Measurements from ENCODE around the gene EIF5B. TPM values are rescaled to one million over a fixed set of nuclear protein-coding genes. Genes with fewer than 3 reads are reported as not detected.

Gene EIF5B
- total RNA-seq, 1 donor from 2014 or later, result 42.0 TPM

DNA sequence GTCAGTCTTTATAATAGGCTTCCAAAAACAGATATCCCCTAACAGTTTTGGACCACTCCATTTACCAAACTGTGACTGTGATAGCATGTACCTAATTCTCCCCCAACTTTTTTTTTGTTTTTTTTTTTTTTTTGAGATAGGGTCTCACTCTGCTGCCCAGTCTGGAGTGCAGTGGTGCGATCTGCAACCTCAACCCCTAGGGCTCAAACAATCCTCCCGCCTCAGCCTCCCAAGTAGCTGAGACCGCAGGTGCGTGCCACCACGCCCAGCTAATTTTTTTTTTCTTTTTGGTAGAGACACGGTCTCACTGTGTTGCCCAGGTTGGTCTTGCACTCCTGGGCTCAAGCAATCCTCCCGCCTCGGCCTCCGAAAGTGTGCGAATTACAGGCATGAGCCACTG is 99.7 kb downstream of the EIF5B start:
- H3K27ac Mint-ChIP-seq (ENCODE audit: unreplicated experiment), result no peak overlapping the region
- no peak overlapping the region for H3K4me3 Mint-ChIP-seq (ENCODE audit: unreplicated experiment)
- no peak for DNase-seq (ENCODE audit: low spot score)
- TF ChIP-seq, protein P1, sequence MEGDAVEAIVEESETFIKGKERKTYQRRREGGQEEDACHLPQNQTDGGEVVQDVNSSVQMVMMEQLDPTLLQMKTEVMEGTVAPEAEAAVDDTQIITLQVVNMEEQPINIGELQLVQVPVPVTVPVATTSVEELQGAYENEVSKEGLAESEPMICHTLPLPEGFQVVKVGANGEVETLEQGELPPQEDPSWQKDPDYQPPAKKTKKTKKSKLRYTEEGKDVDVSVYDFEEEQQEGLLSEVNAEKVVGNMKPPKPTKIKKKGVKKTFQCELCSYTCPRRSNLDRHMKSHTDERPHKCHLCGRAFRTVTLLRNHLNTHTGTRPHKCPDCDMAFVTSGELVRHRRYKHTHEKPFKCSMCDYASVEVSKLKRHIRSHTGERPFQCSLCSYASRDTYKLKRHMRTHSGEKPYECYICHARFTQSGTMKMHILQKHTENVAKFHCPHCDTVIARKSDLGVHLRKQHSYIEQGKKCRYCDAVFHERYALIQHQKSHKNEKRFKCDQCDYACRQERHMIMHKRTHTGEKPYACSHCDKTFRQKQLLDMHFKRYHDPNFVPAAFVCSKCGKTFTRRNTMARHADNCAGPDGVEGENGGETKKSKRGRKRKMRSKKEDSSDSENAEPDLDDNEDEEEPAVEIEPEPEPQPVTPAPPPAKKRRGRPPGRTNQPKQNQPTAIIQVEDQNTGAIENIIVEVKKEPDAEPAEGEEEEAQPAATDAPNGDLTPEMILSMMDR (IDR thresholded peaks at IDR 0.05; ENCODE audit: unreplicated experiment), result no peak
- peaks cover 5% of the 10 kb centered on the region for H3K36me3 Mint-ChIP-seq (ENCODE audit: low read depth, unreplicated experiment)
- H3K4me1 Mint-ChIP-seq (ENCODE audit: unreplicated experiment), result no peaks in the 10 kb centered on the region
- no peaks in the 10 kb centered on the region for H3K27me3 Mint-ChIP-seq (ENCODE audit: unreplicated experiment)
- no peaks in the 10 kb centered on the region for H3K9me3 Mint-ChIP-seq (ENCODE audit: unreplicated experiment)

DNA sequence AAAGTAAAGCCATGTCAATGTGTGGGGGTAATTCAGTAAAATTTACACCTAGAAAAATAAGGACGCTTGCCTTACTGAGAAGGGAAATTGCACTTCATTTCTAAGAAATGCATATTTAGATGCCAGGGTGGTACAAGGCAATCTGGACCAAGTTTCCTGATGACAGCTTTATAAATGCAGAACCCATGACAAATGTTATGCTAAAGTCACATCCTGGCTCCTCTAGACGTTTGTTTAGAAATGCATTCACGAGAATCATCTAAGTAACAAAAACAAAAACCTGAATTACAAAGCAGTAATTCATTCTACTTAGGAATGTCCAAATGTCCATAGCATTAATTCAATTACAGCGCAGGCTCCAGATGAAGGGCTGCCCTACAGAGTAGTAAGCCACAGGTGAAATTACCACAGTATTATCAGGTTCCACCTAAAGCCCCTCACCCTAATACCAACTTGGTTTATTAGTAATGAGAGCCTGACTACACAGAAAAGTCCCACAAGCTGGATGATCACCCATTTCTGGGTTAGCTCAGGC is 102.8 kb downstream of the EIF5B start:
- DNase-seq (ENCODE audit: low spot score), result no peak
- no peaks in the 10 kb centered on the region for H3K4me1 Mint-ChIP-seq (ENCODE audit: unreplicated experiment)
- H3K36me3 Mint-ChIP-seq (ENCODE audit: low read depth, unreplicated experiment), result peaks cover 5% of the 10 kb centered on the region
- TF ChIP-seq, protein P1 (IDR thresholded peaks at IDR 0.05; ENCODE audit: unreplicated experiment), result no peak
- H3K9me3 Mint-ChIP-seq (ENCODE audit: unreplicated experiment), result no peaks in the 10 kb centered on the region
- no peak overlapping the region for H3K27ac Mint-ChIP-seq (ENCODE audit: unreplicated experiment)
- no peak overlapping the region for H3K4me3 Mint-ChIP-seq (ENCODE audit: unreplicated experiment)
- H3K27me3 Mint-ChIP-seq (ENCODE audit: unreplicated experiment), result no peaks in the 10 kb centered on the region

DNA sequence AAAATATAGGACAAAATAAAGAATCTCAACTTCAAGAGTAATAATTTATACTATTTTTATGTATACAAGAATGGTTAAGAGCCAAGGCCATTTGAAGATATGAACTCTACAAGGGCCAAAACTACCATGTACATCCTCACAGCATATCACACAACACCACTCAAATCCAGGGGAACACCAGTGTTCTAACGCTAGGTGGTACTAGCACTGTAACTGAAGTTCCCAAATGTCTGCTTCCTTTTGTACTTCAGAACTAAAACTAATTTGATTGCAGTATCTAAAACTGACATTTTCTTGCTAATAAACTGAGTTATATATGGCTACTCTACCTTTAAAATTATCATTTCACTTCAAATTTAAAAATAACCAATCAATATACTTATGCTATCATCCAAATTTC is 105.6 kb downstream of the EIF5B start:
- TF ChIP-seq, protein P1 (IDR thresholded peaks at IDR 0.05; ENCODE audit: unreplicated experiment), result no peak
- Mint-ChIP-seq H3K9me3 (ENCODE audit: unreplicated experiment) (no peaks in the 10 kb centered on the region), H3K27me3 (ENCODE audit: unreplicated experiment) (no peaks in the 10 kb centered on the region), H3K36me3 (ENCODE audit: low read depth, unreplicated experiment) (peaks cover 9% of the 10 kb centered on the region), H3K4me1 (ENCODE audit: unreplicated experiment) (no peaks in the 10 kb centered on the region), H3K4me3 (ENCODE audit: unreplicated experiment) (no peak overlapping the region), H3K27ac (ENCODE audit: unreplicated experiment) (no peak overlapping the region)
- DNase-seq (ENCODE audit: low spot score), result no peak

DNA sequence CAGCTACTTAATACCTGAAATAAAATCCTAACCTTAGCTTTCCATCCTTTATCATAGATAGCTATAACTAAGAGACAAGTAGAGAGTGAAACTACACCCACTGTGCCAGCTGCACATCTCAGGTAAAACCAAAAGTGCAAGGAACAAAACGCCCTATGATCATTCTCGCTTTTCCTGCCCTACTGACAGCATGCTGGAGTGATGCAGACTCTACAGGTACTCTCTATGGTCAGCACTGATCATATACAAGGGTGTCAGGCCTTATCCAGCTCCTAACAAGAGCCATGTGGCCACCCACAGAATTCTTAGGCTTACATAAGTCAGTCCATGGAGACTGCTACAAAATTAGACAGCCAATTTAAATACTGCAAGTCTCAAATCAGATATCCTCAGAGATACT is 107.0 kb downstream of the EIF5B start:
- TF ChIP-seq, protein P1 (IDR thresholded peaks at IDR 0.05; ENCODE audit: unreplicated experiment), result no peak
- Mint-ChIP-seq H3K9me3 (ENCODE audit: unreplicated experiment) (no peaks in the 10 kb centered on the region), H3K27me3 (ENCODE audit: unreplicated experiment) (no peaks in the 10 kb centered on the region), H3K4me3 (ENCODE audit: unreplicated experiment) (no peak overlapping the region), H3K4me1 (ENCODE audit: unreplicated experiment) (no peaks in the 10 kb centered on the region), H3K36me3 (ENCODE audit: low read depth, unreplicated experiment) (peaks cover 13% of the 10 kb centered on the region), H3K27ac (ENCODE audit: unreplicated experiment) (no peak overlapping the region)
- DNase-seq (ENCODE audit: low spot score), result no peak

DNA sequence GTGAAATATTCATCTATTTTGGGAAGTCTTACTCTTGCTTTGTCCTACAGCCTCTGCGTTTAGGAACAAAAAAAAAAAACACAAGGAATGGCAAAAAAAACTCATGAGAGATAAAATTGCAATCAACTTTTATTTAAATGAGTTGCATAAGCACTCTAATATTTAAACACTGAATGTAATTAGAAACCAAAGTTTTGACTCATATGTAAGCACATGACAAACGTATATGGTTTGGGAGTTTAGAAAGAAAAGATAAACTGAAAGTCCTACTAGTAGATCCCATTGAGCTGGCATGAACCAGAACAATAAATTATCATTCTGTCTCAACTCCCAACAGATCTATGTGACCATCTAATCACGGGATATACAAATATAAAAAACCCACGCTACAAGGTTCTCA is 107.9 kb downstream of the EIF5B start:
- no peaks in the 10 kb centered on the region for H3K27me3 Mint-ChIP-seq (ENCODE audit: unreplicated experiment)
- H3K36me3 Mint-ChIP-seq (ENCODE audit: low read depth, unreplicated experiment), result peaks cover 13% of the 10 kb centered on the region
- H3K27ac Mint-ChIP-seq (ENCODE audit: unreplicated experiment), result no peak overlapping the region
- no peaks in the 10 kb centered on the region for H3K9me3 Mint-ChIP-seq (ENCODE audit: unreplicated experiment)
- H3K4me3 Mint-ChIP-seq (ENCODE audit: unreplicated experiment), result no peak overlapping the region
- no peaks in the 10 kb centered on the region for H3K4me1 Mint-ChIP-seq (ENCODE audit: unreplicated experiment)
- TF ChIP-seq, protein P1 (IDR thresholded peaks at IDR 0.05; ENCODE audit: unreplicated experiment), result no peak
- DNase-seq (ENCODE audit: low spot score), result no peak

Measured in endothelial cell (in vitro differentiated cells).